Stromal cell of bone marrow (primary cell): ENCODE measurements around the gene SLC25A21.
A peak's percentile ranks its signal among the peaks of the same experiment; 100 is the strongest.

Experiments used
- DNase-seq: peaks from one replicate; pipeline ENCODE4 v3.0.0-alpha.2; 2012; ENCODE audit warnings: low read depth

The SLC25A21 gene

GRCh38 chr14:36661506-36662257 lies 510.7 kb downstream of the SLC25A21 start, which contains the start of gene PAX9:
PAX9 (plus strand) TSS chr14:36661860; CDS start chr14:36662090, 230 bp downstream.
- DNase-seq, result peak; percentile 75

GRCh38 chr14:36660736-36661505 lies 511.5 kb downstream of the SLC25A21 start:
- DNase-seq, result no peak

GRCh38 chr14:36659822-36660735 lies 512.3 kb downstream of the SLC25A21 start:
- DNase-seq, result no peak

GRCh38 chr14:36659010-36659821 lies 513.2 kb downstream of the SLC25A21 start:
- DNase-seq, result no peak

GRCh38 chr14:36658123-36659009 lies 514.0 kb downstream of the SLC25A21 start:
- no peak for DNase-seq

- no peak for DNase-seq
Measured at GRCh38 chr14:36657399-36658122, 514.8 kb downstream of the SLC25A21 start.

GRCh38 chr14:36656687-36657398 lies 515.6 kb downstream of the SLC25A21 start:
- DNase-seq, result no peak

- no peak for DNase-seq
Measured at GRCh38 chr14:36655963-36656686, 516.3 kb downstream of the SLC25A21 start.

GRCh38 chr14:36655571-36655962 lies 516.8 kb downstream of the SLC25A21 start:
- no peak for DNase-seq

GRCh38 chr14:36654794-36655381 lies 517.5 kb downstream of the SLC25A21 start:
- DNase-seq, result no peak

GRCh38 chr14:36653962-36654793 lies 518.2 kb downstream of the SLC25A21 start:
- no peak for DNase-seq

- no peak for DNase-seq
Measured at GRCh38 chr14:36653413-36653812, 519.0 kb downstream of the SLC25A21 start.

- no peak for DNase-seq
Measured at GRCh38 chr14:36652542-36653201, 519.7 kb downstream of the SLC25A21 start.

- DNase-seq, result no peak
Measured at GRCh38 chr14:36649872-36650650, 522.3 kb downstream of the SLC25A21 start.
